ENCODE data around the gene EEA1. TPM values are rescaled to one million over a fixed set of nuclear protein-coding genes. Genes with fewer than 3 reads are reported as not detected.

EEA1 gene
- total RNA-seq, 1 donor from 2014 or later = 31.9 TPM

DNA sequence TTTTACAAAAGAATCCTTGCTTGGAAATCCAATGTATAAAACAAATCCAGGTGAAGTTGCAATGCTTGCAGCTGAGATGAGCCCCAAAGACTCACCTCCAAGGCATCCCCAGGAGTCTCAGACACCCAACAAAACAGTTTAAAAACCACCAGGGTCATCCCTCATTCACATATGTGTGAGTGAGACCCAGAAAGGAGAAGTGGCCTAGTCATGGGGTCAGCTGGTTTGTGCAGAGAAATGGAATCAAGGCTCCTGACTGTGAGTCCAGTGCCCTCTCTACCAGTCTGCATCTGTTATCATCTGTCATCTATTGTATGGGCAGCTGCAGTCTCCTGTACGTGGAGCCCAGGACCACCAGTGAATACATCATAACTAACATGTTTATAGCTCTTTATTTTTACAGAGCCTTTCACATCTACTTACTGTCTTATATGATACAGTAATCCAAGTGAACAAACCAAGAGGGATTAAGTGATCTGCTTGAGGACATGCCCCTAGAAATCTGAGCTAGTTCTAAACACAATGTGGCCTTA lies 199.3 kb downstream of the EEA1 start:
- no peaks in the 10 kb centered on the region for H3K4me1 Mint-ChIP-seq (ENCODE audit: low read depth)
- no peak overlapping the region for H3K27ac Mint-ChIP-seq
- no peaks in the 10 kb centered on the region for H3K36me3 Mint-ChIP-seq (ENCODE audit: low read depth)
- no peaks in the 10 kb centered on the region for H3K27me3 Mint-ChIP-seq (ENCODE audit: low read depth)
- intact Hi-C loops (cut with micrococcal nuclease) = no loop called here
- DNase-seq (ENCODE audit: low spot score) = no peak
- H3K9me3 Mint-ChIP-seq = no peaks in the 10 kb centered on the region
- no peak overlapping the region for H3K4me3 Mint-ChIP-seq (ENCODE audit: low read depth)

- no peak overlapping the region for H3K4me3 Mint-ChIP-seq (ENCODE audit: low read depth)
- H3K36me3 Mint-ChIP-seq (ENCODE audit: low read depth) = no peaks in the 10 kb centered on the region
- no peak overlapping the region for H3K27ac Mint-ChIP-seq
- intact Hi-C loops (cut with micrococcal nuclease) = no loop called here
- no peaks in the 10 kb centered on the region for H3K4me1 Mint-ChIP-seq (ENCODE audit: low read depth)
- no peak for DNase-seq (ENCODE audit: low spot score)
- H3K27me3 Mint-ChIP-seq (ENCODE audit: low read depth) = peaks cover 5% of the 10 kb centered on the region
- H3K9me3 Mint-ChIP-seq = no peaks in the 10 kb centered on the region
These were observed 202.2 kb downstream of the EEA1 start for GRCh38 chr12:92726850-92727249.

- no peak for DNase-seq (ENCODE audit: low spot score)
- Mint-ChIP-seq H3K4me3 (ENCODE audit: low read depth) (no peak overlapping the region), H3K4me1 (ENCODE audit: low read depth) (no peaks in the 10 kb centered on the region), H3K27me3 (ENCODE audit: low read depth) (peaks cover 5% of the 10 kb centered on the region), H3K36me3 (ENCODE audit: low read depth) (no peaks in the 10 kb centered on the region), H3K27ac (no peak overlapping the region), H3K9me3 (no peaks in the 10 kb centered on the region)
- intact Hi-C loops (cut with micrococcal nuclease) = no loop called here
These were observed 206.2 kb downstream of the EEA1 start for GRCh38 chr12:92722897-92723296.

DNA sequence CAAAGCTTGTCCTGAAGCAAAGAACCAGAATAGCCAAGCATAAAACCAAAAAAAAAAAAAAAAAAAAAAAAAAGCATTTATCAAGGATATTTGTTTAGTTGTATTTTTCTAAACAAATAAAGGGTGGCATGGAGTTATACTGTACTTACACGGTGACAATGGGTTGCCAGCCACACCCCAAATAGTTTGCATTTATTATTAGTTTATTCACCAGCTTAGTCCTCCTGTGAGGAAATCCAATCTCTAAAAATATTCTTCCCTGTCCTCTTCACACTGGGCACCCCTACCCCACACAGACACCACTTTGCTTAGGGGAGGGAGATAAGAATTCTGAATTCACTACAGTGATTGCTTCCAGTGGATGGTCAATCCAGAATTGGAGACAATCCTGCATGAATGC lies 207.4 kb downstream of the EEA1 start:
- no peak for DNase-seq (ENCODE audit: low spot score)
- Mint-ChIP-seq H3K9me3 (no peaks in the 10 kb centered on the region), H3K27ac (no peak overlapping the region), H3K36me3 (ENCODE audit: low read depth) (no peaks in the 10 kb centered on the region), H3K27me3 (ENCODE audit: low read depth) (peaks cover 5% of the 10 kb centered on the region), H3K4me3 (ENCODE audit: low read depth) (no peak overlapping the region), H3K4me1 (ENCODE audit: low read depth) (no peaks in the 10 kb centered on the region)
- intact Hi-C loops (cut with micrococcal nuclease) = no loop called here

GRCh38 chr12:92721130-92721529 lies 208.0 kb downstream of the EEA1 start:
- Mint-ChIP-seq H3K27ac (no peak overlapping the region), H3K27me3 (ENCODE audit: low read depth) (peaks cover 5% of the 10 kb centered on the region), H3K4me3 (ENCODE audit: low read depth) (no peak overlapping the region), H3K9me3 (no peaks in the 10 kb centered on the region), H3K36me3 (ENCODE audit: low read depth) (no peaks in the 10 kb centered on the region), H3K4me1 (ENCODE audit: low read depth) (no peaks in the 10 kb centered on the region)
- no peak for DNase-seq (ENCODE audit: low spot score)
- intact Hi-C loops (cut with micrococcal nuclease) = no loop called here

Other genes starting within 250 kb of the EEA1 start
- gene PLEKHG7, start 226.3 kb downstream of the EEA1 start, total RNA-seq = not detected in 2 replicates